DND-41 (cell line): ENCODE measurements around the gene IFIT2.

Experiments used
- ATAC-seq: fragments of 200-7000 bp; cut with Tn5 transposase; 3 replicates; pipeline ENCODE4 v1.9.1; 2021; ENCODE audit warnings: low read depth; ENCODE audit not compliant: insufficient read depth
- DNase-seq: peaks from one replicate; pipeline ENCODE4 v3.0.0-alpha.2; 2020
- H2AFZ ChIP-seq: 2 replicates; pipeline ENCODE4 v1.6.0; 2012; ENCODE audit warnings: low read depth, low read length
- H3K27ac ChIP-seq: 2 replicates; pipeline ENCODE4 v1.5.1; 2012; ENCODE audit warnings: low read length, inconsistent platforms
- H3K27me3 ChIP-seq: fragments of 200-600 bp; sonication (generic); 2 replicates; pipeline ENCODE4 v1.6.0; 2012; ENCODE audit warnings: low read length, mild to moderate bottlenecking, inconsistent platforms; ENCODE audit not compliant: insufficient read depth, poor library complexity
- H3K36me3 ChIP-seq: 2 replicates; pipeline ENCODE4 v1.5.1; 2012; ENCODE audit warnings: low read length, inconsistent platforms; ENCODE audit not compliant: insufficient read depth
- H3K4me1 ChIP-seq: 2 replicates; pipeline ENCODE4 v1.5.1; 2012; ENCODE audit warnings: mild to moderate bottlenecking, low read length; ENCODE audit not compliant: insufficient read depth
- H3K4me2 ChIP-seq: 2 replicates; pipeline ENCODE4 v1.6.0; 2012; ENCODE audit warnings: mild to moderate bottlenecking, moderate library complexity, low read length, inconsistent platforms; ENCODE audit not compliant: insufficient read depth
- H3K4me3 ChIP-seq, 2 experiments: fragments of 200-600 bp in 1 of 2; shearing (Covaris generic) in 1 of 2; 2 replicates each; pipeline ENCODE4 v1.5.1; 2012 to 2016; ENCODE audit warnings: inconsistent platforms in 2 of 2, low read length in 2 of 2, mild to moderate bottlenecking in 2 of 2, low read depth in 1 of 2, moderate library complexity in 1 of 2
- H3K79me2 ChIP-seq: 2 replicates; pipeline ENCODE4 v1.6.0; 2012; ENCODE audit warnings: low read length, inconsistent platforms; ENCODE audit not compliant: insufficient read depth
- H3K9ac ChIP-seq: 2 replicates; pipeline ENCODE4 v1.6.0; 2012; ENCODE audit warnings: low read depth, mild to moderate bottlenecking, inconsistent platforms, low read length, moderate library complexity
- H3K9me3 ChIP-seq: 2 replicates; pipeline ENCODE4 v1.5.1; 2012; ENCODE audit warnings: low read length, moderate library complexity, mild to moderate bottlenecking, inconsistent platforms; ENCODE audit not compliant: insufficient read depth, severe bottlenecking
- H4K20me1 ChIP-seq: 2 replicates; pipeline ENCODE4 v1.6.0; 2012; ENCODE audit warnings: low read length; ENCODE audit not compliant: insufficient read depth
- EZH2 ChIP-seq: IDR thresholded peaks from 3 replicates; pipeline ENCODE4 v1.6.1; 2012; ENCODE audit warnings: borderline replicate concordance, low read depth, mild to moderate bottlenecking, moderate library complexity, low read length, inconsistent platforms; ENCODE audit not compliant: severe bottlenecking
- TF ChIP-seq, protein P1 (sequence below): IDR thresholded peaks from 2 replicates; pipeline ENCODE4 v1.5.1; 2012; ENCODE audit warnings: borderline replicate concordance, low read length, moderate library complexity, mild to moderate bottlenecking; ENCODE audit not compliant: poor library complexity, severe bottlenecking; ENCODE audit errors: extremely low read depth

The IFIT2 gene

DNA sequence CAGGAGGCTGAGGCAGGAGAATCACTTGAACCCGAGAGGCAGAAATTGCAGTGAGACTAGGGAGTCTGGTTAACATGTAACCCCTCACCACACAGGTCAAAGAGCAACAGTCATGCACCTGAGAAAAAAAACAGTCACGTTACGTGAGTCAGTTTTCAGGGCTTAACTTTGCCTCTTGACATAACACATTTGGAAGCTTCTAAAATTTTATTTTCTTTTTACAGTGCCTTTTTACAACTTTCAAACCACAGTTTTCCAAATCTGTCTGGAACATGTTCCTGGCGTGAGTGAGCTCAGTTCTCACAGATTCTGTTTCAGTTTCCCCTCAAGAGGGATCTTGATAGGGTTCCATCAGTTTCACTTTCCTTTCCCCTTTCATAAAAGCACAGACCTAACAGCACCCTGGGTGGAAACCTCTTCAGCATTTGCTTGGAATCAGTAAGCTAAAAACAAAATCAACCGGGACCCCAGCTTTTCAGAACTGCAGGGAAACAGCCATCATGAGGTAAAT is 30.3 kb downstream of the IFIT2 start:
- TF ChIP-seq, protein P1, sequence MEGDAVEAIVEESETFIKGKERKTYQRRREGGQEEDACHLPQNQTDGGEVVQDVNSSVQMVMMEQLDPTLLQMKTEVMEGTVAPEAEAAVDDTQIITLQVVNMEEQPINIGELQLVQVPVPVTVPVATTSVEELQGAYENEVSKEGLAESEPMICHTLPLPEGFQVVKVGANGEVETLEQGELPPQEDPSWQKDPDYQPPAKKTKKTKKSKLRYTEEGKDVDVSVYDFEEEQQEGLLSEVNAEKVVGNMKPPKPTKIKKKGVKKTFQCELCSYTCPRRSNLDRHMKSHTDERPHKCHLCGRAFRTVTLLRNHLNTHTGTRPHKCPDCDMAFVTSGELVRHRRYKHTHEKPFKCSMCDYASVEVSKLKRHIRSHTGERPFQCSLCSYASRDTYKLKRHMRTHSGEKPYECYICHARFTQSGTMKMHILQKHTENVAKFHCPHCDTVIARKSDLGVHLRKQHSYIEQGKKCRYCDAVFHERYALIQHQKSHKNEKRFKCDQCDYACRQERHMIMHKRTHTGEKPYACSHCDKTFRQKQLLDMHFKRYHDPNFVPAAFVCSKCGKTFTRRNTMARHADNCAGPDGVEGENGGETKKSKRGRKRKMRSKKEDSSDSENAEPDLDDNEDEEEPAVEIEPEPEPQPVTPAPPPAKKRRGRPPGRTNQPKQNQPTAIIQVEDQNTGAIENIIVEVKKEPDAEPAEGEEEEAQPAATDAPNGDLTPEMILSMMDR = no peak
- TF ChIP-seq EZH2 = no peak
- H3K4me1 ChIP-seq = peaks cover 72% of the 10 kb centered on the region
- H3K9me3 ChIP-seq = no peaks in the 10 kb centered on the region
- peak overlapping the region; percentile 38 for H3K9ac ChIP-seq
- peak overlapping the region; percentile 10 to 49; a peak in 3 of 4 replicates for H3K4me3 ChIP-seq
- peak overlapping the region; percentile 53; the same call in 1 of the 2 replicates for H2AFZ ChIP-seq
- H3K79me2 ChIP-seq = peaks cover 24% of the 10 kb centered on the region
- H3K27me3 ChIP-seq = no peaks in the 10 kb centered on the region
- ATAC-seq (peak; percentile 63), DNase-seq (peak; percentile 44)
- H3K4me2 ChIP-seq = peak overlapping the region; percentile 59
- no peaks in the 10 kb centered on the region for H3K36me3 ChIP-seq
- H4K20me1 ChIP-seq = peaks cover 12% of the 10 kb centered on the region; the same call in 1 of the 2 replicates
- peak overlapping the region; percentile 55 for H3K27ac ChIP-seq

- Histone ChIP-seq H3K9ac (no peak overlapping the region), H3K79me2 (peaks cover 11% of the 10 kb centered on the region; the same call in 1 of the 2 replicates), H2AFZ (no peak overlapping the region), H3K9me3 (no peaks in the 10 kb centered on the region), H3K36me3 (peaks cover 13% of the 10 kb centered on the region), H3K4me3 (no peak overlapping the region), H3K4me1 (peaks cover 47% of the 10 kb centered on the region), H3K4me2 (no peak overlapping the region), H4K20me1 (peaks cover 12% of the 10 kb centered on the region; the same call in 1 of the 2 replicates), H3K27ac (no peak overlapping the region), H3K27me3 (no peaks in the 10 kb centered on the region)
- no peak for TF ChIP-seq EZH2
- TF ChIP-seq, protein P1 = no peak
- DNase-seq = no peak
- ATAC-seq = no peak
Measured at GRCh38 chr10:89335226-89335625, 33.4 kb downstream of the IFIT2 start.

DNA sequence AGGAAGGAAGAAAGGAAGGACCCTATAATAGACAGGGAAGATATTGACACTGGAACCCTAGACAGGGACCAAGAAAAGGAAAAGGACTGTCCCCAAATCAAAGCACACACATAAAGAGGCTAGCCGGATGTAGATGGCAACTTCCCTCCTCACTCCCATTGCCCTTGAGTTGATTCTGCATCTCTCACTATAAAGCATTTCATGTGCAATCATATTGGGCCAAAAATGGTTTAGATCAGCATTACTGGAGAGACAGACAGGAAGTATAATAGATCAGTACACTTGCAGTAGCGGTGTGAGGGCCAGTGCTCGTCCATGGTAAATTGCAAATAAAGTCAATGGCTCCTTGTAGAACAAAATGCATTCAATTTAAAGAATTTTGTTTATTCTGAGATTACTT is 34.4 kb downstream of the IFIT2 start:
- H3K4me2 ChIP-seq = no peak overlapping the region
- H3K4me1 ChIP-seq = peaks cover 37% of the 10 kb centered on the region
- DNase-seq (no peak), ATAC-seq (no peak)
- no peak overlapping the region for H3K9ac ChIP-seq
- H3K27me3 ChIP-seq = no peaks in the 10 kb centered on the region
- no peak overlapping the region for H3K27ac ChIP-seq
- no peak overlapping the region for H3K4me3 ChIP-seq
- no peak overlapping the region for H2AFZ ChIP-seq
- H3K36me3 ChIP-seq = peaks cover 13% of the 10 kb centered on the region
- peaks cover 7% of the 10 kb centered on the region; the same call in 1 of the 2 replicates for H3K79me2 ChIP-seq
- peaks cover 12% of the 10 kb centered on the region; the same call in 1 of the 2 replicates for H4K20me1 ChIP-seq
- H3K9me3 ChIP-seq = no peaks in the 10 kb centered on the region
- TF ChIP-seq EZH2 = no peak
- TF ChIP-seq, protein P1 = no peak
